PC-9 (cell line): ENCODE results near the gene AMOT.

Source experiments
- CTCF ChIP-seq: fragments of 200-600 bp; sonication (generic); conservative IDR thresholded peaks from 2 replicates; pipeline ENCODE4 v1.6.1; 2017; ENCODE audit warnings: mixed run types, antibody characterized with exemption, mild to moderate bottlenecking, moderate library complexity
- EZH2 ChIP-seq: fragments of 200-600 bp; sonication (generic); IDR thresholded peaks from 2 replicates; pipeline ENCODE4 v1.8.0; 2017; ENCODE audit warnings: antibody characterized with exemption, low read depth

GRCh38 chrX:112877771-112878173 is 37.1 kb upstream of the AMOT start:
- no peak for TF ChIP-seq CTCF
- TF ChIP-seq EZH2: no peak
